G401 (cell line): ENCODE results near the gene ITGA3. TPM values are rescaled to one million over a fixed set of nuclear protein-coding genes. Genes with fewer than 3 reads are reported as not detected.
A peak's percentile ranks its signal among the peaks of the same experiment; 100 is the strongest.
"Not testable (repeated sequence)": the region's sequence is repeated elsewhere in the genome, so short reads cannot be mapped to it uniquely, and the experiment has no call there.

ENCODE experiments used
- DNase-seq: peaks from one replicate; pipeline ENCODE4 v3.0.0-alpha.2; 2015; ENCODE audit warnings: low spot score
- in situ Hi-C: cut with HindIII; loops from 2 replicates; pipeline ENCODE4 v1.10.0; 2016; ENCODE audit warnings: low sequenced_read_pairs, mixed read lengths
- total RNA-seq: library from RNA; depleted of rRNA; stranded (reverse); fragments of >200 nt; shearing (Covaris generic); gene quantifications from 2 replicates; pipeline ENCODE4 v1.2.3, GENCODE V29; 2014

Gene ITGA3
- total RNA-seq, 1 experiment from 2014 or later = 12.2 TPM

DNA sequence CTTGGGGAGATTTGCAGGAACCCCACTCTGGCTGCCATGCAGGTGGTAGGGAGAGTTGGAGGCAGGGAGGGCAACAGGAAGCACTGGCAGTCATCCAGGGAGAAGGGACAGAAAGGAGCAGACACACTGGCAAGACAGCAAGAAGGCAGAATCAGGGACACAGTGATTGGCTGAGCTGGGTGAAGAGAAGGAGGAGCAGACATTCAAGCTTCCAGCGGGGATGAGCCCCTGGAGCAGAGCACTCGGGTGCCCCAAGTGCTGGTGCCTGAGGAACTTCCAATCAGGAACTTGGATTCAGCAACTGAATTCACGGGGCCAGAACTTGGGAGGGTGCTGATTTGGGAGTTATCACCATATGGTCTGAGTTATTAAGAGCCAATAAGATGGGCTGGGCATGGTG lies 6.3 kb upstream of the ITGA3 start:
- peak; percentile 20 for DNase-seq
- in situ Hi-C loops = no loop called here

DNA sequence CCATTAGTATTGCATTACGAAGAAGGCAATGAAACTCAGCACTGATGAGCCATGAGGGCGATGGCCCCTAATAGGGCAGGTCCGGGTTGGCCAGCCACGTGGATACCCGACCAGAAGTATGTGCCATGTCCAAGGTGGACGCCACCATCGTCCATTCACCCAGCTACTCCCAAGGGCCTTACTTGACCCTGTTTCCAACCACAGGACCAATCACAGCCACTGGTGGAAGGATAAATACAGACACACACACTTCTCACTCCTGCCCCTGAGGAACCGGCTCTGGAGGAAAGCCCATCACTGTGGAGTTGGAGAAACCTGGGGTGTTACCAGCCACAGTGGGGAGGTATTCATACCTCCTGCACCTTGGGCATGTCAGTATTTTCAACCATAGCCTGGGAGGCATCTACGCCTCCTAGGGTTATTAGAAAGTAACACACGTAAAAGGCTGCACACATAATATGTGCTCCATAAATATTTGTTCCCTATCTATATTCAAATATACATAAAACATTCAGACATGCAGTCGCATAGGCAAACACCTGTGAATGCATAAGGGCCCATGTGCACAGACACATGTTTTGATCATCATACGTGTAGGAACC lies 5.4 kb upstream of the ITGA3 start:
- in situ Hi-C loops = no loop called here

DNA sequence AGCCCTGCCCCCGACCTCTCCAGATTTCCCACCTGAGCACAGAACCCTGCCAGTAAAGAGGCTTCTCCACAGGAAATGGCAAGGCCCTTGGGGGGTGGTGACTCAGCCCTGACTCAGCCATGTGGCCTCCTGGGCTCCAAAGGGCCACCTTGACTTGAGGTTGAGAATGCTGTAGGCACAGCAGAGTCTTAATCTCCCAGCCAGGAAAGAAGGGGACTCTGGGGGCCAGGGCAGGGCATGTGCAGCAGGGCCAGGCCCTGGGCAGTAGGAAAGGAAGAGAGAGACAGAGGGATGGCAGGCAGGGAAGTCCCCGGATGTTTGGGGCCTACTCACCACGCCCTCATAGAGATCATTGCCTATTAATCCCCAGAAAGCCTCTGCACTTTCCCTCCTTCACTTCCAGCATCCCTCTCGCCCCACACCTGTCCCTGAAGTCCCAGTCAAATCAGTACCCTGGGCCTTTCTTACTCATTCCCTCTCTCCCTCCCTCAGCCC lies 4.8 kb upstream of the ITGA3 start:
- no peak for DNase-seq
- in situ Hi-C loops = no loop called here

More for the DNA sequence above, 5.4 kb upstream of the ITGA3 start:
- no peak for DNase-seq

DNA sequence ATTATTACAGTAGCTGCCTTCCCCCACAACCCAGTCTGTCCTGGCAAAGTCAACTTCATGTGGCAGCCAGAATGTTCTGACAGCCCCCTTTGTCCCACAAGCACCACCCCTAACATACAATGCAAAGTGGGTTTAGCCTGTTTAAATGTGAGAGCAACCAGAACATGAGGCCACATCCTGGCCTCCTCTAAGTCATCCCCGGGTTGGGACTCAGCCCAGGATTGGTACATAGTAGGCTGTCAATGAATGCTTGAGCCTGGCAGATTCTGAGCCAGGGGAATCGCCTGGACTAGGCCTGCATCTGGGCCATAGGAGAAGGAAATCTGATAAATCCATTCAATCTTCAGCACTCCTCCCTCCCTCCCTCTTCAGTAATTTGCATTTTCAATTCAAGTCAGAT lies 4.3 kb upstream of the ITGA3 start:
- in situ Hi-C loops = no loop called here
- no peak for DNase-seq

DNA sequence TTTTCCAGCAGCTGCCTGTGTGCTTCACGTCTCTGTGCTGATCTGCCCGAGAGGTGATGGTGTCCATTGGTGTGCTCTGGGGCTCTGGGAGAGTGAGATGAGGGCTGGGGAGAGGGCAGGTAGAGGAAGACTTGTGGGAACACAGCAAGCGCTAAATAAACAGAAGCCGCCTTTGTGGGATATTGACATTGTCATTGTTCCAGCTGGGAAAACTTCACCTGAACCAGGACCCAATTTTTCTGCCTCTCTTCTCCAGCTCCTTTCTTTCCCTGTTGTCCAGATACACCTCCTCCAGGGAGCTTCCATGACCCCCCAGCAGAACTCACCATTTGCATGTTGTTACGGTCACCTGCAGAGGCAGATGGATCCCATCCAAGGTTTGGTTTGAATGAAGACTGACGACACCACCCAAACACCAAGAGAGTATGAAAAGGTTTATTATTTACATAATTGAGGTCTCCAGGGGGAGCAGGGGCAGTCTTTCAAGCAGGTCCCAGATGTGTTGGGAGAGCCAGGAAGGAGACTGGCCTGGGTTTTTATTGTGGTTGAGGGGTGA lies 3.6 kb upstream of the ITGA3 start:
- in situ Hi-C loops = no loop called here
- no peak for DNase-seq

DNA sequence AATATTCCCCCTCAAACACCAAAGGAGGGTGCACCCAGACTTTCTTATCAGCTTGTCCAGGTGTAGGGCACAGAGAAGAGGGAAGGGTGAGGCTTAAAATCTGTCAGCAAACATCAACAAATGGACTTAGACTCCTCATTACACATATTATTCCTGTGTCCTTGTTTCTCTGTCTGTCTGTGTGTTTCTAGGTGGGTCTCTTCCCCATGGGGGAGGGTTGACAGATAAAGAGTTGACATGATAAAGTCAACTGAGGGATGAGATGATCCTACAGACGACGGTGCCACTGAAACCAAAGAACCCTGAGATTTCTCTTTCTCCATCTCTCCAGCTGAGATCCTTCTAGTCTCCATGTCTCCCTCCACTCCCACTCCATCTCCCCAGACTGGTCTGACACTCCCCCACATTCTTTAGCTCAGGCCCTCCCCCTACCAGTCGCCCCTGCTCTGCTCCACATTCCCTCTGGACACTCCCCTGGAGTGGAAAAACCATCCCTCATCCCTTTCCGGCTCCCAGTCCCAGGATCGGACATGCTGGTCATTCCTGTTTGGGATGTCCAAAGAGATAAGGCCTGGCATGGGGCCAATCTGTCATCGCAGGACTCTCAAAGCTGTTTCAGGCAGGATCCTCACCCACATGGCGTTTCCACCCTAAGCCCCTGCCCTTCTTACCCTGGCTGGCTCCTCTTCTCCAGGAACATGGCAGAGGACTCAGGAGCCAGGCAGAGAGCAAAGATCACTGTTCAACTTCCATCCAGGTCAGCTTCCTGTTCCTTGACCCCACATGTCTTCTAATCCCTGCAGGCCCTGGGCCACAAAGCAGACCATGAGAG lies 2.9 kb upstream of the ITGA3 start:
- no peak for DNase-seq
- in situ Hi-C loops = no loop called here

DNA sequence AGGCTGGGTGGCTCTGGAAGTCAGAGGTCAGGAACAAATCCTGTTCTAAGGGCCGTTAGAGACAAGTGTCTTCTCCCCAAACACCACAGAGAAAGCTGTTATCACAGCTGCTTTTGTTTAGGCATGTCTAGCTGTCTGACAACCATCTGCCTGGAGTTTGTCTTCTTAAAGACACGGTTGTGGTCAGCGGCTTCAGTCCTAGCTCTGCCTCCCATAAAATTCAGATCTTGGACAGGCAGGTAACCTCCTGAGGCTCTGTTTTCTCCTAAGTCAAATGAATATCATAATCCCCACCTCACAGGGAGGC lies 2.3 kb upstream of the ITGA3 start:
- in situ Hi-C loops = no loop called here
- DNase-seq = no peak

DNA sequence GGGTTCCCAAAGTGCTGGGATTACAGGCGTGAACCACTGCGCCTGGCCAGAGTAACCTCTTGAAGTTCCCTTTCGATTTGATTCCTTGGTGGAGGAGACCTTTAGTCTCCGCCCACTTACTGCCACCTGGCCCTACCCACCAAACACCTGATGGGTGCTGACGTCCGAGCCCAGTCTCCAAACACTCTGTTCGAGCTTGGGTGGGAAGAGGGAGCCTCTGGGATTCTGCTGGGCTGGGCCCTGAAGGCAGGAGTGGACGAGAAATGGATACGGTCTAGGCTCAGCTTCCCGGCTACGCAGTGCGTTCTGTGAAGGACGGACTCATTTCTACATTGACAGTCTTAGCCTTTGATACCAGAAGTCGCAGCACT lies 870 bp upstream of the ITGA3 start:
- in situ Hi-C loops = no loop called here
- DNase-seq = peak; percentile 90

DNA sequence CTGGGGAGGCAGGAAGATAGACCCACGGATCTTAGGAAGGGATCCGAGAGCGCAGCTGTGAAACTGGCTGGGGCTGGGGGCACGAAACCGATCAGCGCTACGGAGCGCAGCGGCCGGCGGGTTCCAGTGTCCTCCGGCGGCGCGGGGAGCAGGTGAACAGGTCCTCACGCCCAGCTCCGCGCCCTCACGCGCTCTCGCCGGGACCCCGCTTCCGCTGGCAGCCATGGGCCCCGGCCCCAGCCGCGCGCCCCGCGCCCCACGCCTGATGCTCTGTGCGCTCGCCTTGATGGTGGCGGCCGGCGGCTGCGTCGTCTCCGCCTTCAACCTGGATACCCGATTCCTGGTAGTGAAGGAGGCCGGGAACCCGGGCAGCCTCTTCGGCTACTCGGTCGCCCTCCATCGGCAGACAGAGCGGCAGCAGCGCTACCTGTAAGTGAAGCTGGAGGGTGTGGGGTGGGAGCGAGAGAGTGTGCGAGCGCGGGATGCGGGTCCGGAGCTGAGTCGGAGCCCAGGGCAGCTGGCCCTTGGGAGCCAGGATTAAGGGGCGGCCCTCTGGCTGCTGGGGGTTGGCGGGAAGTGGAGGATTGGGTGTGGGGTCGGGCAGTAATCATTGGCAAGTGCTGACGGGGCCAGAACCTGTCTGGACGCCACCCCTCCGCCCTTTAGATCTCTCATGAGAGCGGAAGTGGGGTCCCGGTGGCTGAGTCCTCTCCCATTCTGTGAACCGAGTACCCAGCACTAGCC lies 479 bp downstream of the ITGA3 start:
- peak; percentile 83 for DNase-seq
- in situ Hi-C loops = no loop called here

DNA sequence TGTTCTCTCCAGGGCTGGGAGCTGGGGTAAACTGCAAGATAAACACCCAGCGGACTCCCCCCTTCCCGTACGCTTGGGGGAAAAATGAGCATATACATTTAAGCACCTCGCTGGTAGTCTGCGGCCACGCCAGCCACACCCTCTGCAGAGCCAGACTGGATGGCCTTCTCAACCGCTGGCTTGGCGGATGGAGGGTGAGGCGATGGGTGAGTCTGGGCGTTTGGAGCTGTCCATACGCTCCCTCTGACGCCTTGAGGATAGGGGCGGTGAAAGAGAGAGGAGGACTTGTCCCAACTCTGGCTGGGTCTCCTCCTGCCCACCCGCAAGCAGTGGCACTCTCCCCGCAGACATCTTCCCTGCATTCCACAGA lies 1.0 kb downstream of the ITGA3 start:
- peak; percentile 35 for DNase-seq
- in situ Hi-C loops = no loop called here

DNA sequence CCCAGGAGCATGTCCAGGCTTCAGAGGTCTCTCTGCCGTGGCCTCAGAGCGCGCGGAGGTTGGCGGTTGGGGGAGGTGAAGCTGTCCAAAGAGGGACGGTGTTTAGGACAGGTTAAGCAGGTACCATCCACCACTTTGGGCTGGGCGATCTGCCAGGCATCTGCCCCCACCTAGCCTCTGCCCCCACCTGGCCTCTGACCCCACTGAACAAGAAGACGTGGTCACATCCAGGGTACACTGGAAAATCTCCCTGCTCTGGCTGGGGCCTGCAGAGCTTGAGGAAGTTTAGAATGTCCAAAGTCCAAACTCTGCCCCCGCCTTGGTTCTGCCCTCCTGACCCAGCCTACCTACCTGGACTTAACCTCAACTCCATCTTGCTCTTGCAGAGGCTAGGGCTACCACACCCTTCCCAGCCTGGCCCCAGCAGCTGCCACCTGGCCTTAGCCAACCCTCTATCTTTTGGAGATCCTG lies 1.6 kb downstream of the ITGA3 start:
- in situ Hi-C loops = no loop called here

DNA sequence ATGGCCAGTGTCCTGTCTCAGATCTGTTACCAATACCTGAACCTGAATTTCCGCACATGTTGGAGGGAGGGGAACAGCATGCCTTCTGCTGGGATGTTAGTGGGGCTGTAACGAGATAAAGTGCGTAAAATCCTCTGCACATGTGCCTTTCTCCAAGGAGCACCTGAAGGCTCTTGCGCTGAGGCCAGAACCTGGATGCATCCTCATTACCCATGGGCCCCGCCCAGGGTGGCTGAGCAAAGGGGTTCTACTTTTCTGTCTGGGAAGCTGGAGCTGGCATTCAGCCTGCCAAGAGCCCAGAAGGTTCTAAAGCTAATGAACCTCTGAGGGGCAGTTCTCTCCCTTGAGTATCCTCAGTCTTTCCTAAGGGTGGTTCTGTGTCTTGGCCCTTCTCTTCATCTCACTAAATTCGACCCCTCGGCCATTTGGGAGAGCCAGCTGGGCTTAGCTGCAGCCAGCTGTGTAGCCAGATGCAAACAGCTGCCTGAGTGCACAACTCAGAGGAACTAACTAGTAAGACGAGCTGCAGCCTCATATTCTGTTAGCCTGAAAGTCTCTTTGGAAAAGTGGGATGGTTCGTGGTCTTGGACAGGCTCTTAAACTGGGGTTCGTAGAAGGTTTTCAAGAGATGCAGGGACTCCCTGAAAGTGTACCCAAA lies 2.5 kb downstream of the ITGA3 start:
- no peak for DNase-seq
- in situ Hi-C loops = no loop called here

More for the DNA sequence above, 1.6 kb downstream of the ITGA3 start:
- DNase-seq = no peak

DNA sequence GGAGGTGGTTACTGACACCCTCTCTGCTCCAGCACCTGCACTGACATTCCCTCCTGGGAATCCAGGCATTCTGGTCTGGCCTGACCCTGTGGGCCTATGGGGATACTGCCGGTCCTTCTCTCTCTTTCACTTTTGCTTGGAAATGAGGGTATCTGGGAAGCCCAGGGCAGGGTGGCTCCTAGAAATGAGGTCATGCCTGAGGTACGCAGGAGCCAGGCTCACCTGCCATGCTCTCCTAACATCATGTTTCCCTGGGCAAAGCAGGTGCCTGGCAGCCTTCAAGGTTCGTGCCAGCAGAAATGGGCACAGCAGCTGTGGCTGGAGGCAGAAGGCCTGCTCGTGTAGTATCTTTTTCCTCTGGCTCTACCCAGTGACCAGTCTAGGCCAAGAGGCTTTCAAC lies 3.3 kb downstream of the ITGA3 start:
- in situ Hi-C loops = no loop called here
- peak; percentile 48 for DNase-seq

DNA sequence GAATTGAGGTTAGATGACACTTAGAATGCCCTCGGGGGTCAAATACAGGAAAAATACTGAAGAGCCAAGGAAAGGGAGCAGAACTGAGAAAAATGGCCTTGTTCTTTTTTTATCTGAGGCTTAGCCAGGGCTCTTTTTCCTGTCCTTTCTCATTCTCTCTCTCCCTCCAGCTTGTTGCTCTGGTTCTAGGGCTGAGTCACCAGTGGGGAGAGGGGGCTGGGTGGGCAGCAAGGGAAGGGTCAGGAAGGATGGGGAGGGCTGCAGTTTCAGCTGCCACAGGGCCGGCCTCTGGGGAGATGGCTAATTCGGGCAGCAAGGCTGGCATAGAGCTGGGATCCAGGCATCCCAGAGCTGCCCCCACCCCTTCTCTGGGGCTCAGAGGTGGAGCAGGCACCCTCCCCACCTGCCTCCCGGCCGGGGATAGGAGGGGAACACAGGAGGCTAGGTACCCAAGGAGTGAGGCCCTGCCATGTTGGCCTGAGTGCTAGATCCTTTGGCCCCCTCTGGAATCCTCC lies 3.9 kb downstream of the ITGA3 start:
- DNase-seq = no peak
- in situ Hi-C loops = no loop called here

DNA sequence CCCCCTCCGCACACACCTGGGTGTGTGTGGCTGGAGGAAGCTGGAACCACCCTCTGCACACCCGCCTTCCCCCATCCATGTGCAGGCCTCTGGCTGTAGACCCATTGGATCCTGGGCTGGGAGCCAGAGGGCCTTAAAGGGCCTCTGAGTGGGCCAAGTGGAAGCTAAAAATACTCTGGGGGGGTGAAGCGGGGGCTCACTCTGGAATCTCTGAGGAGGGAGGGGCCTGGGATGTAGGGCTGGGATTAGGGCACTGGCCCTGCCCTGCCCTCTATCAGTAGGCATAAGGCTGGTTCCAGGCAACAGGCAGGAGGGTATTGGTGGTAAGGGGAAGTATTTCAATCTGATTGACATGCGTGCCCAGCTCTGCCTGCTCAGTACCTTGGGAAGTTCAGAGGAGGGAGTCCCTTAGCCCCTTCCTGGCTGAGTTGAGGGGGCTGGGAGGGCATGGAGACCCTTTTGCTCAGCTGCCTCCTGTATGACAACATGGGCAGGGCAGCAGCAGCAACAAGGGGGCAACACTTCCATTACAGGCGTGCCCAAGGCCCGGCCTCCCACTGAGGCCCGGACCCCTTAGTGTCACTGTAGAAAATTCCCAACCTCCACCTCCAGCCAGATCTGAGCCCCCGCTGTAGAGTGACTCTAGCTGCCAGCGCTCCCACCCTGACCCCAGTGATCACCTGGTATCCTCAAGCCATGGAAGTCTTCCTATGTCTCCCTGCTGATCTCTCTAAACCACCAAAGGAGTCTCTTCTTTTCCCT lies 5.2 kb downstream of the ITGA3 start:
- peak; percentile 56 for DNase-seq
- in situ Hi-C loops = no loop called here

DNA sequence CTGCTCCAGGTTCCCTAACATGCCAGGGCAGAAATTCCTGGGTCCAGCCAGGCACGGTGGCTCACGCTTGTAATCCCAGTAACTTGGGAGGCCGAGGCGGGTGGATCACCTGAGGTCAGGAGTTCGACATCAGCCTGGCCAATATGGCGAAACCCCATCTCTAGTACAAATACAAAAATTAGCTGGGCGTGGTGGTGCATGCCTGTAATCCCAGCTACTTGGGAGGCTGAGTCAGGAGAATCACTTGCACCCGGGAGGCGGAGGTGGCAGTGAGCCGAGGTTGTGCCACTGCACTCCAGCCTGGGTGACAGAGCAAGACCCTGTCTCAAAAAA lies 5.8 kb downstream of the ITGA3 start:
- in situ Hi-C loops = not testable (repeated sequence)

DNA sequence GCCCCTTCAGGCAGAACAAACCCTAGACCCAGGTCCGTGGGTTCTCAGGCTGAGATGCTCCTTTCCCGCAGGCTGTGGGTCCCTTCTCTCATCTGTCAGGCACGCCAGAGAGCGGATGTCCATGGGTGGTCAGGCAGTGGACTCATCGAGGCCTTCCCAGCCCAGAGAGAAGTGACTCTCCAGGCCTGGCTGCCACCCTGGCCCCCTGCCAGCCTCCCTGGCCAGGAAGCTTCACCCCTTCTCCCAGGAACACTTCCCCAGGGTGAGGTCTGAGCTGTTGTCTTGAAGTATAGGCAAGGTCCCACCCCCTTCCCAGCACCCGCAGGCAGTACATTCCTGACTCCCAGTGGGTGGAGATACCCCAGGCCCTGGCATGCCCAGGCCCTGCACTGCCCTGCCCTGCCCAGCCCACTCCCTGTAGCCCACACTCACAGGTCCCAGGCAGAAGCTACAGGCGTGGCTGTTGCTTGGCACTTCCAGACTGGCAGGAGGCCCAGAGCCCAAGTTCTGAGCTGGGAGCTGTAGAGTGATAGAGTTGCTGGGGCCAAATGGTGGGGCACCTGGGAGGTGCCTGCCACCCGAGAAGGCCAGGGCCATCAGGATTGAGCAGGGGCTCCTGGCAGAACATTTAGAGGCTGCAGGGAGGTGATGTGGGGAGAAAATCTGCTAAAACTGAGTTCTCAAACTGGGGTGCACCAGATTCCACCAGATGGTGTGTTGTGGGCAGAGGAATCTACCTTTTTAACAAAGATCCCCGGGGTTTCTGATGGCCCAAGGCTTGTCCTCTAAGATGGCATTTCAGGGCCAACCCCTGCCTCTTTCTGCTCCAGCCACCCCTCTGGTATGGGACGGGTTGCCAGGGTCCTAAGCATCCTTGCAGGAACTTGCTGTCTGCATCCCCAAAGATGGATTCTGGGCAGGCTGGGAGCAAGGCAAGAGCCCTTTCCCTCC lies 6.7 kb downstream of the ITGA3 start:
- DNase-seq = peak; percentile 27

More for the DNA sequence above, 5.8 kb downstream of the ITGA3 start:
- not testable (repeated sequence) for DNase-seq

More for the DNA sequence above, 6.7 kb downstream of the ITGA3 start:
- in situ Hi-C loops = no loop called here
